ENCODE data around the gene SORBS2.

The SORBS2 gene

DNA sequence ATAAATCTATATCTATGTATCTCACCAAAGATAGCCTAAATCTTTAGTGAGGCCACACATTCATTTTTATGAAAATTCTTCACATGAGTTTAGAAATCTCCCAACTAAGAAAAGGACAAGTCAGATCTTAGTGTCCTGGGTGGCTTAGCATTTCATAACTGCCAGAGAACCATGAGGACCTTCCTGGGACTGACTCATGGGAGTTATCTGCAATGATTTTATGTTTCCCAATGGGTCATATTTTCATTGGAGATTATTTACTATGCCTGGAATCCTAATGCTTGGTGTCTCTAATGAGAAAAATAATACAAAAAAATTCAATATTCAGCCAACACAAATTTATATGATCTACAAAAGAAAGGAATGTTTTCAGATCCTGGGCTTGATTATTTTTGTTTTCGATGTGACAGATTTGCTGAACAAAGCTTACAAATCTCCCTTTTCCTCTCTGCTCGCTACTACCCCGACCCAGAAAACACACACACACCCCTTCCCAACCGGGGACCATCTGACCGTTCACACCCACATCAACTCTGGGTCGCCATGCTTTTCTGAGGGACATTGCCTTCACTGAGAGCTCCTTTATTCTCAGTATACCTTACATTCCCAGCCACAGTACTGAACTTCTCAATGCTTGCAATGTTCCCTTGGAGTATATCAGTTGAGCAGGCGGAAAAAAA is 40.1 kb downstream of the SORBS2 start:
- DNase-seq, result no peak

DNA sequence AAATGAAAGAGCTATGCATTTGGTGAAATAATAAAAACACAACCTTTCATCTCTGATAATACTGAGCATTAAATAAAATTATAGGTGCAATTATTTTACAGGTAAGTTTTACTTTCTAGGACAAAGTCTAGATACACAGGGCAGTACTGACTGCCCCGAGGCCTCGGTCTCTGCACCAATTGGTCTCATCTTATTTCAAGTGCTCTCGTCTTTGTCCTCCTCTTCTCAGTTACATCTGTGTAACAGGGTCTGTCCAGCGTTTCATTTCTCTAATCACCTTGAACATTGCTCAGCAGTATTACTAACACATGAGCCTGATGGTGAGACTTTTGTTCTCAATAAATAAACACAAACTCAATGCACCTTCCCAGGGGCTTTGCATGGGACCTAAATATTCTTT is 44.5 kb downstream of the SORBS2 start:
- no peak for DNase-seq

DNA sequence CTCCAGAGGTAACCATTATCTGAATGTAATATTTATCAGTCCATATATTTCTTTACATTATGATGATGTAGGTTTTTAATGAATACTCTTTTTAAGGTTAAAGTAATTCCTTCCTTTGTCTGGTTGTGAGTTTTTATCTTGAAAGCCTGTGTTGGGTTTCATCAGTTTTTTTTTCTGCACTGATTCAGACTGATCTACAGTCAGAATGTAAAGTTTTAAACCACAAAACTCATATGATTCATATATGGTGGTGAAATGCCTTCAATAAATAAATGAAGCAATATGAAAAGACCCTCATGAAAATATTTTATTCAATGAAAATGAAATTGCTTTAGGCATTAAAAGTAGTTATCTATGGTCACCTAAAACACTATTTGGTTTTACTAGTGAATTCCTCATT is 47.1 kb downstream of the SORBS2 start:
- DNase-seq, result no peak

DNA sequence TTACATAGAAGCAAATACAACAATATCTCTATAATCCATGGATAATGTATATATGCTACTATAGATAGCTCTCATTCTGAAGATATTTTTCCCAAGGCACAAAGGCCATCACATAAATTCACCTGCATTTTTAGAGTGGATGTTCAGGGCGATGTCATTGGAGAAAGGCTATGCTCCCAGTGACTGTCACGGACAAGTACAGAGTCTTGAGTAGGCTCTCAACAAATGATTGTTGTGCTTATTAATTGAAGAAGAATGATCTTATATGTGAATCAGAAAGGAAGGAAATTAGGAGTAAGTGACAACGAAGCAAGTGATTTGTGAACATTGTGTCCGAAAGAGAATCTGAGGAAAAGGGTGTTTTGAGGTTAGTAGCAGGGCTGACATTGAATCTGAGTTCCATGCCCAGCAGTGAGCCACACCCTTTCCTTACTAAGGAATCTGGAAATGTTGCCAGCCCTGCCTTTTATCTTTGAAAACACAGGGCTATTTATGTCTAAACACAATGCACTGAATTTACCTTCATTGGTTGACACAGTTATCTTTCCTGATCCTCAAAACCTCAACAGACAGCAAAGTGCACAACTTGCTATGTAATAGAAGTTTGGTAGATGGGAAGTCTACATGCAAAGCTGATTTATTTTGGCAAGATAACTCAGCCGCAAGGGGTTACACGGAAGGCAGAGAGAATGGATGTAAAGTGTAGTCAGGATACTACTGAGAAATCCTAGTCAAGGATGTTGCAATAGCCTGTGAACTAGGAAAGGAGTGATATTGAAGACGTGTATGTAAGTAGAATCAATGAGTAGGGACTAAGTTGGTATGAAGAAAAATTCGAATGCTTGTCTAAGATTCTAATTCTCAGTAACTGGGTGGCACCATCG is 50.4 kb downstream of the SORBS2 start:
- no peak for DNase-seq

DNA sequence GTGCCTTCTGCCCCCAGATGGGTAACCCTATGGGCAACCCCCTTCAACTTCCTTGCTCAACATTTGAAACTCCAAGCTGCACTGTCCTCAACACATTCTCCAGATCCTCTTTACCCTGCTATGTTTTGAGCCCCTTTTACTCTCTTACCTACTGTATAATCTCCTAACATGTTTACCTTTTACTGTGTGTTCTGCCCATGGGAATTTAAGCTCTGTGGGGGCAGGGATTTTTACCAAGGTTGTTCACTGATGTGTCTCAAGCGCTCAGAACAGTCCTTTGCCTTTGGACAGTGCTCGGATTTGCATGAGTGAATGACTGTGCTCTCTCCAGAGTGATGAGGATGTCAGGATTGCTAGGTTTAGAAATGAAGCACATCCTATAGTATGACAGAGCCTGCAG is 53.2 kb downstream of the SORBS2 start:
- no peak for DNase-seq

DNA sequence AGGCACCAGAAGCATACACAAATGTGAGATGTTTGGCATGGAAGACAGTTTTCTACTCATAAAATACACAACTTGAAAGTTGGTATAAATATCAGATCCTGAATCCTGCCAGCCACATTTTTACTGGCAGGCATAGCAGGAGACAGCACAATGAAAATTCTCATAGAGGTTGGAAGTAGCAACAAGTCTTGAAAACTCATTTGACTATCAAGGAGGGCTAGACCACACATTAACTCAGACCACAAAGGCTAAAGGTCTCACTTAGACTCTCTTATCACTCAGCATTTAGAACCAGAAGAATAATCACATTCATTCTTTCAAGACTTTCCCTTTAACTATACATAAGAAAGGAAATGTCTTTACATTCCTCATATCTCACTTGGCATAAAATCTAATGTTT is 56.5 kb downstream of the SORBS2 start:
- DNase-seq, result no peak

DNA sequence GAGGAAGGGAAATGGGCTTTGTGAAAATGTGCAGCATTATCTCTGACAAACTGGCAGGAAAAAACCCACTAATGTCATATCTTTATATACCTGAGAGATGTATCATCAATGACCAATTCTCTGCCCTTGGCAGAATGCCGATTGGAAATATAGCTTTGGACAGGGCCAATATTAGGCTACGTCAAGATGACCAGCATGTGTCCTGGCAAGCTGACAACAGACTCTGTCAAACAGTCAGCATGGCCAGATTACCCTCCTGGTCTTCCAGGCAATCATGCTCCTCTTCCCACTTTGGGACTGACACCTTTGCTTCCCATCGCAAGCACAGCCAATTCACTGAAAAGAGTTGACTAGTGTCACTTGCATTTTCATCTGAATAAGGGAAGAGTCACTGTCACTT is 57.0 kb downstream of the SORBS2 start:
- DNase-seq, result no peak

DNA sequence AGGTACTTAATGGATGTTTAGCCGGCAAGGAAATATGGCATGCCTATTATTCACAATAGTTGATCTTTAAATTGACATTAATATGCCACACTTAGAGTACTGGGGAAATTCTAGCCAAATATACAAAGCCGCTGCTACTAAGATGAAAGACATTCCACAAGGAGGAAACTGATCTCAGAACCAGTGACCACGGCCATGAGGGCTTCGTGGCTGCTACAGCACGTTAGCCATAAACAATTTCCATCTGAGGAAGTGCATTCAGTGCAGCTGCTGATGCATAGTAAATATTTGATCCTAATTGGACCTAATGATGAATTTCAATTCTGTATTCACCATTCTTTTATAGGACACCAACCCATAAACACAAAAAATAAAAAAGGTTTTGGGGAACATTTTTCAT is 59.1 kb downstream of the SORBS2 start:
- no peak for DNase-seq

DNA sequence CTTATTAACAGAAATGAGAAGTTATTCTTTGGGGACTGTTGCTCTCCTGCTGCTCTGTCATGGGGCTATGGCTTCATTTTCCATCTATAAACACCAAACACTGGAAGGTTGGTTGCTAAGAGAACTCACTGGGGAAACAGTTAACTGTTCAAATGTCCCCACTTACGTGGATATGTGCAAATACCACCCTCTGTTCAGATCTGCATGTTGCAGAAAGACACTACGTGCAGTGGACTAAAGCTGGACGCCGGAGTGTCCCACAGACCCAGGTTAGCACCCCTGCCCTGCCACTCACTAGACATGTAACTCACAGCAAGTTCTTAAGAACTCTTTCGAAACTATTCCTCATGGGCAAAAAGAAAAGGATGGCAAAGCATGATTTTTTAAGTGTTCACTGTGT is 62.1 kb downstream of the SORBS2 start:
- no peak for DNase-seq

DNA sequence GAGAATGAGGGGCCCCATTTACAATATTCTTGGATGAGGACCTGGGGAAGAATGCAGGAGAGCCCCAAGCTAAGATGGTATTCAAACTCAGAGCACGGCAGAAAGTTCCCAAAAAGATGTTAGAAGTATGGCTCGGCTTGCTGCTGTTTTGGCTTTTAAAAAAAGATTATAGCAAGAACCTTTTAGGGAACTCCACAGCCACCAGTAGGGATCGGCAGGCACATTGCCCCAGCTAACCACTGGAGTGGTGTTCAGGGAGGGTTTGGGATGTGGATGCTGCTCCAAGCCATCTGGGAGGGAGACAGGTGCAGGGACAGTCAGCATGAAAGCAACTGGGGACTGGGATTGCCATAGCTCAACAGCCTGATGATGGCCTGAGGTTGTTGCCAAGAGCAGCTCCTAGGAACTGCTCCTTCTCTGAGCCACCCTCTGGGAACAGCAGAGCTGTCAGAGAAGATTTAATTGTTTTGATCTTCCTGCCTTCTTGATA is 63.0 kb downstream of the SORBS2 start:
- DNase-seq, result no peak

DNA sequence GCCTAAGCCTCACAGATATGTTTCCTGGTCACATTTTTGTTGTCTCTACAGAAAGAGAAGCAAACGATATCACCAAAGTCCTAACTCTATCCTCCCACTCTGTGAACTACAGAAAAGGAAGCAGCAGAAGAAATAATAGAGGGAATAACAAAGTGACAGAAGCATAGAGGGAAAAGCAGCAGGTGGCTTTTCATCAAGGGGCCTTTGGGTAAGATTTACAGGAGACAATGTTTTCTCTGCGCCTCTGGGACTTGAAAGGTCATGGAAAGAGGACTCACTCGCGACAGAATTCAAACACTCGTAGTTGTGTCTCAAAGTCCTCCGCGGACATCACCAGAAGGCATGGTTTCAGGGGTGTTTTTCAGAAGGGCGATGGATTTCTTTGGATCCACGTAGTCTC is 66.1 kb downstream of the SORBS2 start:
- DNase-seq, result no peak

DNA sequence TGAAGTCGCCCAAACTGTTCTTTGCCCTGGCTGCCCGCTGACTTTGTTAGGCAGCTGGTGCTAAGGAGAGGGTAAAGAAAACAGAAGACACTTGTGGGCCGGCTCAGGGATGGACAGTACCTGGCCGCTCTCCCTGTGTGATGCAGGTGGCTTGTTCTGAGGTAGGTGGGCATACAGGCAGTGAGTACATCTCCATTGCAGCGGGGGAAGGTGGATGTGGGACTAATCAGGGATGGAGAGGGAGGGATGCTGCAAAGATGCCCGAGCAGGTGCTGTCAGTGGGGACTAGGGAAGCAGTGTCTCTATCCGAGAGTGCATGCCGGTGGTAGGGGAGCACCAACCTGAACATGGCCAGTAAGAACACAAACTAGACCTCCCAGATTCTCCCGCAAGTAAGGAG is 67.0 kb downstream of the SORBS2 start:
- DNase-seq, result no peak

DNA sequence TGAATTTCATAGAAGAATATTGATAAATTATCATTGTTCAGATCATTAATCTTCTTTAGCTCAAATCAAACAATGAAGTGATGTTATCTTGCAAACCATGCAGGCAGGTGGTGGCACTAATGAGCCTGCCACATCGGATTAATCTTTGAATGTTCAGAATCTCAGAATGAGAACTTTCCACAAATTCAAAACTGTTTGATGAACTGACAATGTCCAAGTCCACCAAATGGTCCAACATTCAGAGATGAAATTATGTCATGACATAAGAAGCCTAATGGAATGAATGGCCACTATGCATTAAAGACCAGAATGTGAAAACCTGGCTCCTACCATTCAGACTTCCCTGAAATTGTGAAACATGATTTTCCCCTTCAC is 67.5 kb downstream of the SORBS2 start:
- DNase-seq, result no peak

DNA sequence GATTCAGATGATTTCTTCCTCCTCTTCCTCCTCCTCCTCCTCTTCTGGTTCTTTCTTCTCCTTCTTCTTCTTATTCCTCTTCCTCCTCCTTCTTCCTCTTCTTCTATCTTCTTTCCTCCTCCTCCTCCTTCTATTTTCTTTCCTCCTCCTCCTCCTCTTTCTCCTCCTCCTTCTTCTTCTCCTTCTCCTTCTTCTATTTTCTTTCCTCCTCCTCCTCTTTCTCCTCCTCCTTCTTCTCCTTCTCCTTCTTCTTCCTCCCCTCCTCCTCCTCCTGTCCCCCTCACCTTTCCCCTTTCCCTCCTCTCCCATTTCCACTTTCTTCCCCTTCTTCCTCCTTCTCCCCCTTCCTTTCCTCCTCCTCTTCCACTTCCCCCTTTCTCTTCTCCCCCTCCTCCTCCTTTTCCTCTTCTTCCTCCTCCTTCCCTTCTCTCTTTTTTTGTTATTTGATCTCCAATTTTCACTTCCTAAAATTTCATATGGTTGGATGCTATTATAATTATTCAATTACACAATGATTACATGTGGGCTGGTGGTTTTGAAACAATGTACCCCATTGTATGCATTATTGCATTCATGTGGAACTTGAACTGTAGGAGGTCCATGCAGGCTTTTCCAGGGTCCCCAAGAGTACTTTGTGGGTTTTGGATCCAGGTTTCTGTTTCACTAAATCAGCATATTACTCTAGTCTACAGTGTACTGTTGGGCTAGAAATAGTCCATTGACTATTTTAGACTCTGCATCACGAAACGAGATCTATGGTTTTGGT is 68.1 kb downstream of the SORBS2 start:
- DNase-seq, result no peak

DNA sequence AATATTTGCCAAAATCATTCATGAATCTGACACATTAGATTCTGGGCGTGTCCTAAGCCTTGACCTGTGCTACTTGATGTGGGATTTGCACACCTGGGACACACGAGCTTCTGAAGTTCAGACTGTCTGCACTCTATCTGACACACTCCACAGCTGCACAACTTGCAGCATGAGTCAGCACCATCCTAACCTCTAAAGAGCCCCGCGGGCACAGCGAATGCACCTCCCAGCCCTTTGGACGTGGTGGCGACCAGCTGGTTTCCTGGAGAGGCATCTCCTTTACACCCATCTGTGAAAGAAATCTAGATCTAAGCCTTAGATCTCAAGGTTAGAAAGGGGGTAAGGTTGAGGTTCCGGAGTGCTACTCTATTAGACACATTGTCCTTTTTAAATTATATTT is 69.2 kb downstream of the SORBS2 start:
- no peak for DNase-seq

DNA sequence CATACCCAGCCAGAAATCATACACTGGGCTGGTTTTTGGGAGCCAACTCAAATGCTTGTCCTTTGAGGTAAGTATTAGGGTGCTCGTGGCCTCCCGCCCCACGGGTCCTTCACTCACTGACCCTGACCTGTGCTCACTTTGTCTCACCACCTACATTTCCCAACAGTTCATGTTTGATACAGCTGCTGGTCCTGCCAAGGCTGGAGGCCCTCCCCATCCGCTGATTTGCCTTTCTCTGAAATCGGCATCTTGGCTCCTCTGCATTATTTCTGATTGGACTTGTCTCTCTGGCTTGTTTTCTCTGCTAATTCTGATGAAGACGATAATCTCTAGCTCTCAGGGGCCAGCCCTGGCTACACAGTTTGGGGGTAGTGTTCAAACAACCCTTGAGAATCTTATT is 70.2 kb downstream of the SORBS2 start:
- DNase-seq, result no peak

DNA sequence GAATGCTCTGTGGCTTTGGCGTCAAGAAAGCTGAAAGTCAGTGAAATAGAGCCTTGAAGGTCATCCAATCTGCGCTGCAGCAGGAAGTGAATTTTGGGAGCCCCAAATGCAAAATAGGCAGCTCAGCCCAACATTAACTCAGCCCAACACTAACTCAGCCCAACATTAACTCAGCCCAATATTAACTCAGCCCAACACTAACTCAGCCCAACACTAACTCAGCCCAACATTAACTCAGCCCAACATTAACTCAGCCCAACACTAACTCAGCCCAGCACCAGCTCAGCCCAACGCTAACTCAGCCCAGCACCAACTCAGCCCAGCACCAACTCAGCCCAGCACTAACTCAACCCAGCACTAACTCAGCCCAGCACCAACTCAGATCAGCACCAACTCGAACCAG is 71.5 kb downstream of the SORBS2 start:
- no peak for DNase-seq

DNA sequence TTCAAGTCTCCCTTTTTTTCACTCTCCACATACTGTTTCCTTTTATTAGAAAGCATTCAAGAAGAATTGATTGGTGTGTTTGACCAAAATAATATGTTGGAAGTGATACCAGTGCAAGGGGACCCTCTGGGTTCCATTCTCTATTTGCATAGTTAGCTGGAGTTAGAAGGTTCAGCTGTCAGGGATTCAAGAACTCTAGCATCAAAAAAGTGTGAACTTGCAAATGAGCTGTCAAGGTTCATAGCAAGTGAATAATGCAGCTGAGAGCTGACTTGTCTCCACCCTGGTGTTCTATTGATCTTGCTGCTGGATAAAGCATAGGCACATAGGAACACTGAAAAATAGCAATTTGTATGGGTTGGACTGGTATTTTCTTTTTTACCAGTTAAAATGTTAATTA is 73.2 kb downstream of the SORBS2 start:
- DNase-seq, result no peak

DNA sequence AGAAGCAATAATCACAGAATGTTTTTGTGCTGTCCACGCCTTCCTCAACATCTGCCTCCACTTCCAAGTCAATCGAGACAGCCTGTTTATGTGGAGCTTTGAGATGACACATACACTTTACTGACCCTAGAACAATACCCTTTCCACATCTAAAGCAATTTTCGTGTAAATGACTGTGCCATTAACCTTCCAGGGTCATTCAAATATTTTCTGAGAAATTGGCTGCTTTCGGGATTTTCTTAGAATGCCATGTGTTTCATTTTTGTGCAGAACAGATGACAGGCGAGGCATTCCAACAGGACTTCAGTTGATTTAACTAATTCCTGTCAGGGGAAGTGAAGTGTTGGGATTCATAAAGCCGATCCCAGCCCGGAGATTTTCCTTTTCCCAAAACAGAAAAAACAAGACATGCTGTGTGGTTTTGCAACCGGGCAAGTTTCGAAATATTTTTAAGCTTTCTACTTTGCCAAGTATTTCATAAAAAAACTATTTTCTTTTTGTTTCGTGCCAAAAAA is 73.9 kb downstream of the SORBS2 start:
- DNase-seq, result no peak

DNA sequence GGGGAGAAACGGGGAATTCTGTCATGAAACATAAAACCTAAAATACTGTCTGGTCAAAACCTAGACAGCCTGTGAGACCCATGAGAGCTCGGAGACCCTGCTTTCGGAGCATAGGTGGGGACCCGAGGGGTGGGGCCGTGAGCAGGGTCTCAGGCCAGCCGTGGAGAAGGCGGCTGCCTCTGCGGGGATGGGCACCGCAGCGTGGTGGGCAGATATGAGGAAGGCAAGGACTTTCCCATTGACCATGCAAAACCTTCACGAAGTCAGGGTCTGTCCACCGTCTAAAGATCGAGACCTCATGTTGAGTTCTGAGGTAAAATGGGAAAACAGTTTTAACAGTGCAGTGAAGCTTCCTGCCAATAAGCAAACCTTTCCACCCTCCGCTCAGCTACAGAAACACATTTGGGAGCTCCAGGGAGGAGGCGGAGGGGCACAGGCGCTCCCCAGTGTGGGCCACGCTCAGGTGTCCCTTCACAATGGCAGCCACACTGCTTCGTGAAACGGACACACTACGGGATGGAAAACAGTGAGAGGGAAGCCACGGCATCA is 74.4 kb downstream of the SORBS2 start:
- no peak for DNase-seq

DNA sequence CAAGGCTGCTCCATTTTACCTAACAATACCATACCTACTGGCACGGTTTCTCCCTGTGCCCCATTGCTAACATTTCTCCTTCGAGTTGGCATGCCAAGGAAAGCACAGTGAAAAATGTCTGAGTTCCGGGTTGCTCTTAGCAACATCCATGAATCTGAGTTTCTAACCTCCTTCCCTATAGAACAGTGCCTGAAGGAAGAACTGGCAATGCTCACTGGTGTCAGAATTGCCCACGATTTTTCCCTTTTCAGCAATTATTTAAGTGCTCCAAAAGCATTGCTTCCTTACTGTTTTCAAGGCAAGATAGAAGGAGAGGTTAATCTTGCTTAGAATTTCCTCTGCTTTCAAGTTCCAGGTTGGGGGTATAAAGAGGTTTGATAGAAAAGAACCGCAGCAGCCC is 75.1 kb downstream of the SORBS2 start:
- no peak for DNase-seq

DNA sequence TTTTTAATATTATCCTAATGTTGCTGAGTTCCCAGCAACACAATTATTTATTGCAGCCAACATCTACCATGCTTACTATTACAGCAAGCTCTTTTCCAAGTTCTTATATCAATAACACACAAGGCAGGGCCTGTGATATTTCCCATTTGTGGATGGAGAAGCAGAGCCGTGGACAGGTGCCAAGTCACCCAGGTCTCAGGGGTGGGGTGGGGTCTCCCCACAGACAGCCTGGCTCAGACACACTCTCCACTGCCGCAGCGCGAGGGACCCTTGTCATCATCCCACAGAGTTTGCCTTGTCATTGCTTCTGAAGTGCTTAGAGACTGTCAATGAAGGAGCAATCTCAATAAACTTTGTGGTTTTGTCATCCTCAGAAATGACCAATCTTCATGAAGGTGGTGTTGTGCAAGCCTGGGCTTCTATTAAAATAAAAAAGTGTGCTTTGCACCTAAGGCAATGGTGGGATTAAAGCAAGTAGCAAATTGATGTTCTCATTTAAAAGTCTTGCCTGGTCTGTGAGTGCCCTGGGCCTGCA is 76.1 kb downstream of the SORBS2 start:
- DNase-seq, result no peak

DNA sequence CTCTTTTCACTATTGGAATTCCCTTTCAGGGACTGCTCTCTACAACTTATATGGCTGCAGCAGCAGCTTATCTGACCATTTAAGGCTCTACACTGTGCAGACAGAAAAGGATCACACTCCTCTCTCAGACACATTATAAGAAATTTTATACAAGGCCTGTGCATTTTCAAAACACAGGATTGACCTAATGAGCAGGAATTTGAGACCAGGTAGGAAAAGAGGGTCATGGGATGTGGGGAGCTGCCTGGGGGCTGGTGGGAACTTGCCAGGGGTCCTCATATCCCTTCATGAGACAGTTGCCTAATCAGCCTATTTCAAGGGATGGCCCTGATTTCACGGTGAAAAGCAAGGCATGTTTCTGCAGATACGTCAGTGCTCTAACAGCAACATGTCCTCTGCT is 77.1 kb downstream of the SORBS2 start:
- no peak for DNase-seq

All from stimulated activated CD4-positive, alpha-beta T cell treated with anti-CD3 and anti-CD28 coated beads, Interleukin-4, amount 100 ng/mL, for 4 hours (primary cell).